HepG2 (cell line): ENCODE data around the gene TARBP2. TPM values are rescaled to one million over a fixed set of nuclear protein-coding genes. Genes with fewer than 3 reads are reported as not detected.

Experiments
- ATAC-seq: fragments of 200-7000 bp; cut with Tn5 transposase; 3 replicates; pipeline ENCODE4 v1.9.1; 2020; ENCODE audit warnings: mild to moderate bottlenecking, moderate library complexity
- BruUV-seq: library from RNA; stranded (reverse); fragments of 400-500 nt; replicated peaks from 2 replicates; lab custom pipeline; 2021; lab: Mats Ljungman, UMichigan
- CTCF ChIA-PET: fragments of 300-600 bp; formaldehyde crosslinking; extraction: SDS; loops from one replicate; lab custom pipeline; 2021; ENCODE audit warnings: low total read pairs, inconsistent platforms, low intra/inter-chr PET ratio; lab: Yijun Ruan, JAX
- POLR2A ChIA-PET: fragments of 350-600 bp; sonication (Branson Sonifier 250); formaldehyde crosslinking; loops from one replicate; lab custom pipeline; 2020; ENCODE audit warnings: antibody characterized with exemption, inconsistent platforms; lab: Yijun Ruan, JAX
- DNase-seq: peaks from one replicate; pipeline ENCODE4 v3.0.0-alpha.2; 2015; ENCODE audit warnings: low spot score
- FAIRE-seq: peaks from 3 replicates; lab custom pipeline; 2011; peaks lifted over from hg19 to GRCh38; lab: Jason Lieb, UNC
- H2AFZ ChIP-seq: one replicate; pipeline ENCODE4 v1.6.1; 2011; ENCODE audit warnings: low read length, inconsistent platforms
- H3K27ac ChIP-seq: fragments of 300-600 bp; 3 replicates; pipeline ENCODE4 v1.8.0; 2011; ENCODE audit warnings: mixed run types, mild to moderate bottlenecking, mixed read lengths, low read length, inconsistent platforms; ENCODE audit not compliant: insufficient read depth; ENCODE audit errors: extremely low read length
- H3K27me3 ChIP-seq, 2 experiments: fragments of 200-600 bp in 1 of 2; 2 replicates in 1 of 2; 3 replicates in 1 of 2; pipeline versions ENCODE4 v1.6.0 to v1.8.0; 2011; ENCODE audit warnings: low read length in 2 of 2, mild to moderate bottlenecking in 2 of 2, moderate library complexity in 2 of 2, inconsistent platforms in 1 of 2; ENCODE audit not compliant: insufficient read depth in 2 of 2, control insufficient read depth in 1 of 2
- H3K36me3 ChIP-seq, 2 experiments: fragments of 200-600 bp in 1 of 2; replicated peaks in 1 of 2; 2 replicates in 1 of 2; 3 replicates in 1 of 2; pipeline versions ENCODE4 v1.5.1 to v1.8.0; 2011; ENCODE audit warnings: low read length in 2 of 2, inconsistent platforms in 1 of 2; ENCODE audit not compliant: insufficient read depth in 2 of 2, control insufficient read depth in 1 of 2
- H3K4me1 ChIP-seq: 2 replicates; pipeline ENCODE4 v1.5.1; 2012; ENCODE audit warnings: low read length, inconsistent platforms; ENCODE audit not compliant: insufficient read depth
- H3K4me2 ChIP-seq: 2 replicates; pipeline ENCODE4 v1.6.0; 2011; ENCODE audit warnings: low read depth, low read length, inconsistent platforms
- H3K4me3 ChIP-seq, 3 experiments: fragments of 200-600 bp in 1 of 3; sonication (generic), shearing (Covaris generic) in 1 of 3; replicated peaks in 1 of 3; 2 replicates each; pipeline ENCODE4 v1.5.1; 2011 to 2016; ENCODE audit warnings: low read length in 3 of 3, inconsistent platforms in 2 of 3, low read depth in 2 of 3, mild to moderate bottlenecking in 2 of 3, control low read depth in 1 of 3, mixed read lengths in 1 of 3; ENCODE audit not compliant: insufficient read depth in 1 of 3
- H3K79me2 ChIP-seq: one replicate; pipeline ENCODE4 v1.6.1; 2011; ENCODE audit warnings: low read length, inconsistent platforms; ENCODE audit not compliant: insufficient read depth
- H3K9ac ChIP-seq: 2 replicates; pipeline ENCODE4 v1.6.0; 2011; ENCODE audit warnings: mild to moderate bottlenecking, low read depth, low read length, inconsistent platforms; ENCODE audit not compliant: insufficient read depth
- H3K9me3 ChIP-seq: 2 replicates; pipeline ENCODE4 v1.5.1; 2012; ENCODE audit warnings: mild to moderate bottlenecking, low read length
- H4K20me1 ChIP-seq: 2 replicates; pipeline ENCODE4 v1.6.0; 2011; ENCODE audit warnings: inconsistent platforms, mild to moderate bottlenecking, low read length, moderate library complexity; ENCODE audit not compliant: insufficient read depth
- ATF3 ChIP-seq: sonication (generic); formaldehyde crosslinking; IDR thresholded peaks from 2 replicates; pipeline ENCODE4 v1.4.0; 2020; ENCODE audit warnings: missing genetic modification reagents
- NCOA5 ChIP-seq: sonication (generic); formaldehyde crosslinking; IDR thresholded peaks from 2 replicates; pipeline ENCODE4 v1.4.0; 2020; ENCODE audit warnings: missing genetic modification reagents
- SP1 ChIP-seq, 2 experiments: fragments of 450-650 bp in 1 of 2; sonication (generic) in 1 of 2; formaldehyde crosslinking in 1 of 2; IDR thresholded peaks; 2 replicates each; pipeline versions ENCODE4 v1.4.0 to v1.6.1; 2016 to 2020; ENCODE audit warnings: missing genetic modification reagents in 1 of 2
- ZMAT5 ChIP-seq: sonication (generic); formaldehyde crosslinking; IDR thresholded peaks from 2 replicates; pipeline ENCODE4 v1.5.0; 2020; ENCODE audit warnings: mild to moderate bottlenecking, low read depth, missing genetic modification reagents, borderline replicate concordance
- WGBS: methylation state at CpG from one replicate; pipeline ENCODE4 v1.1.6; 2017; ENCODE audit warnings: low lambda C conversion rate; 5-methylcytosine and 5-hydroxymethylcytosine counted together
- in situ Hi-C: cut with HindIII; loops from 2 replicates; pipeline ENCODE4 v1.10.0; 2017; ENCODE audit warnings: low pct_unique_long_range_greater_than_20kb; ENCODE audit not compliant: extremely low pct_ligation_motif_present
- intact Hi-C: fragments of 100-400 bp; cut with micrococcal nuclease; formaldehyde crosslinking; loops from one replicate; pipeline ENCODE4 v1.10.0; 2022; ENCODE audit not compliant: unreplicated experiment
- polyA plus RNA-seq, 8 experiments: library from polyadenylated mRNA; depleted of rRNA in 3 of 8; stranded (reverse) in 7 of 8; unstranded in 1 of 8; fragments of >200 nt; fragmentation: Illumina TruSeq in 4 of 8; extraction: Trizol in 4 of 8; gene quantifications; 2 replicates each; pipeline versions ENCODE4 v1.2.1 to v1.2.3, GENCODE V29; 2011 to 2016; ENCODE audit warnings: low read depth in 4 of 8, missing spikeins in 1 of 8, mixed read lengths in 1 of 8; ENCODE audit not compliant: insufficient read depth in 1 of 8
- total RNA-seq, 5 experiments: library from RNA; depleted of rRNA; stranded (reverse); fragments of >200 nt; fragmentation: Illumina TruSeq; extraction: Trizol; gene quantifications; 2 replicates each; pipeline ENCODE4 v1.2.3, GENCODE V29; 2016; ENCODE audit warnings: low read depth in 1 of 5

The TARBP2 gene
- total and polyA plus RNA-seq, 2 of the 13 experiments (the other 11 are each of a cell fraction or from before 2014, with no cell fraction given), result 47.0 to 55.5 TPM

- no peak for TF ChIP-seq ZMAT5 (CRISPR knock-in tag)
Measured at GRCh38 chr12:53532021-53532420, 30.9 kb downstream of the TARBP2 start (continued).

GRCh38 chr12:53532524-53533445, 31.7 kb downstream of the TARBP2 start:
- Histone ChIP-seq H2AFZ (no peak overlapping the region), H4K20me1 (no peaks in the 10 kb centered on the region), H3K9ac (no peak overlapping the region), H3K4me3 (no peak overlapping the region), H3K27ac (no peak overlapping the region), H3K4me1 (peaks cover 8% of the 10 kb centered on the region), H3K36me3 (peaks cover 20 to 58% of the 10 kb centered on the region in 2 experiments; a peak in 4 of 5 replicates), H3K79me2 (no peaks in the 10 kb centered on the region), H3K27me3 (no peaks in the 10 kb centered on the region), H3K9me3 (no peaks in the 10 kb centered on the region), H3K4me2 (no peak overlapping the region)
- ChIA-PET CTCF (no interaction called here), POLR2A (no interaction called here)
- DNase-seq (no peak), FAIRE-seq (no peak), ATAC-seq (no peak)
- intact Hi-C loops (no loop called here), in situ Hi-C loops (no loop called here)
- WGBS, result 98% methylated on average over 7 of the region's 7 CpGs
- no TSS peak for BruUV-seq
- TF ChIP-seq NCOA5 (CRISPR knock-in tag), result no peak
- TF ChIP-seq SP1 (IDR thresholded peaks at IDR 0.05), result no peak
- TF ChIP-seq SP1 (CRISPR knock-in tag; IDR thresholded peaks at IDR 0.05), result no peak
- TF ChIP-seq ATF3, result no peak
